GM21529 (cell line): Measurements from ENCODE around the gene PTBP1.
"Not testable (repeated sequence)": the region's sequence is repeated elsewhere in the genome, so short reads cannot be mapped to it uniquely, and the experiment has no call there.

Source experiments
- ATAC-seq: cut with Tn5 transposase; IDR thresholded peaks from one replicate; pipeline ENCODE4 v1.9.1; 2021; ENCODE audit not compliant: unreplicated experiment

PTBP1 gene

GRCh38 chr19:807627-808422, 10.6 kb downstream of the PTBP1 start:
- no peak for ATAC-seq

GRCh38 chr19:808423-808775, 11.1 kb downstream of the PTBP1 start:
- no peak for ATAC-seq

- ATAC-seq, result no peak
Observed at GRCh38 chr19:810077-810855, 13.0 kb downstream of the PTBP1 start.

- no peak for ATAC-seq
Observed at GRCh38 chr19:810883-811489, 13.7 kb downstream of the PTBP1 start.

GRCh38 chr19:811506-812048, 14.3 kb downstream of the PTBP1 start:
- ATAC-seq, result no peak

- no peak for ATAC-seq
Observed at GRCh38 chr19:812049-812746, 14.9 kb downstream of the PTBP1 start.

GRCh38 chr19:812747-813218, 15.5 kb downstream of the PTBP1 start:
- ATAC-seq, result no peak

GRCh38 chr19:813219-814151, 16.2 kb downstream of the PTBP1 start:
- ATAC-seq, result no peak

- no peak for ATAC-seq
Observed at GRCh38 chr19:814152-815078, 17.2 kb downstream of the PTBP1 start.

- ATAC-seq, result no peak
Observed at GRCh38 chr19:815079-815774, 18.0 kb downstream of the PTBP1 start.

GRCh38 chr19:815775-816499, 18.7 kb downstream of the PTBP1 start:
- ATAC-seq, result no peak

- ATAC-seq, result no peak
Observed at GRCh38 chr19:816500-816857, 19.2 kb downstream of the PTBP1 start.

- ATAC-seq, result not testable (repeated sequence)
Observed at GRCh38 chr19:820212-820611, 23.0 kb downstream of the PTBP1 start.

GRCh38 chr19:821231-821824, 24.1 kb downstream of the PTBP1 start:
- ATAC-seq, result no peak

GRCh38 chr19:821825-822503, 24.7 kb downstream of the PTBP1 start, which contains the start of gene PLPPR3:
Gene PLPPR3 (minus strand): TSS chr19:821955. CDS start chr19:821559, 396 bp downstream.
- no peak for ATAC-seq

- ATAC-seq, result no peak
Observed at GRCh38 chr19:823565-824121, 26.4 kb downstream of the PTBP1 start.
